HG02571 (cell line): ENCODE data around the gene NECTIN1.
A peak's percentile ranks its signal among the peaks of the same experiment; 100 is the strongest.

ENCODE experiments used
- ATAC-seq: cut with Tn5 transposase; IDR thresholded peaks from one replicate; pipeline ENCODE4 v1.9.1; 2021; ENCODE audit warnings: mild to moderate bottlenecking, moderate library complexity; ENCODE audit not compliant: unreplicated experiment

Gene NECTIN1

GRCh38 chr11:119728651-119729580, at the start of gene NECTIN1:
NECTIN1 (minus strand) TSS chr11:119729200; CDS start chr11:119728553, 647 bp downstream.
- ATAC-seq = peak; percentile 80

- ATAC-seq = no peak
Observed at GRCh38 chr11:119778391-119779194, 49.6 kb upstream of the NECTIN1 start.

GRCh38 chr11:119777940-119778339, 48.9 kb upstream of the NECTIN1 start:
- ATAC-seq = no peak

GRCh38 chr11:119776651-119777050, 47.7 kb upstream of the NECTIN1 start:
- ATAC-seq = no peak

- no peak for ATAC-seq
Observed at GRCh38 chr11:119776031-119776636, 47.1 kb upstream of the NECTIN1 start.

GRCh38 chr11:119774172-119774763, 45.3 kb upstream of the NECTIN1 start:
- no peak for ATAC-seq

- ATAC-seq = no peak
Observed at GRCh38 chr11:119772641-119773415, 43.8 kb upstream of the NECTIN1 start.

- ATAC-seq = no peak
Observed at GRCh38 chr11:119772076-119772475, 43.1 kb upstream of the NECTIN1 start.

- no peak for ATAC-seq
Observed at GRCh38 chr11:119771172-119771770, 42.3 kb upstream of the NECTIN1 start.

- no peak for ATAC-seq
Observed at GRCh38 chr11:119765628-119766027, 36.6 kb upstream of the NECTIN1 start.

GRCh38 chr11:119764108-119764868, 35.3 kb upstream of the NECTIN1 start:
- no peak for ATAC-seq

GRCh38 chr11:119763071-119763728, 34.2 kb upstream of the NECTIN1 start:
- no peak for ATAC-seq

- ATAC-seq = no peak
Observed at GRCh38 chr11:119759747-119760412, 30.9 kb upstream of the NECTIN1 start.

- ATAC-seq = no peak
Observed at GRCh38 chr11:119759324-119759723, 30.3 kb upstream of the NECTIN1 start.

- no peak for ATAC-seq
Observed at GRCh38 chr11:119758291-119758690, 29.3 kb upstream of the NECTIN1 start.

- no peak for ATAC-seq
Observed at GRCh38 chr11:119757378-119757777, 28.4 kb upstream of the NECTIN1 start.

- no peak for ATAC-seq
Observed at GRCh38 chr11:119756169-119756865, 27.3 kb upstream of the NECTIN1 start.
